SK-N-SH (cell line): ENCODE measurements around the gene SLC6A17. TPM values are rescaled to one million over a fixed set of nuclear protein-coding genes. Genes with fewer than 3 reads are reported as not detected.

Experiments
- CTCF ChIA-PET: fragments of 300-600, 350-600 bp; formaldehyde crosslinking; extraction: SDS; loops from one replicate; lab custom pipeline; 2021; lab: Yijun Ruan, JAX
- POLR2A ChIA-PET: fragments of 350-600 bp; sonication (Branson Sonifier 250); formaldehyde crosslinking; extraction: SDS; loops from one replicate; lab custom pipeline; 2020; ENCODE audit warnings: antibody characterized with exemption, inconsistent platforms; lab: Yijun Ruan, JAX
- DNase-seq: peaks from one replicate; pipeline ENCODE4 v3.0.0; 2012
- H2AFZ ChIP-seq: fragments of 200-600 bp; sonication (generic); 2 replicates; pipeline ENCODE4 v1.8.1; 2016; ENCODE audit warnings: antibody characterized with exemption, mild to moderate bottlenecking, low read depth
- H3F3A ChIP-seq: fragments of 200-600 bp; sonication (generic); replicated peaks from 2 replicates; pipeline ENCODE3; 2016; ENCODE audit warnings: antibody characterized with exemption, mild to moderate bottlenecking; ENCODE audit not compliant: insufficient read depth
- H3K27ac ChIP-seq, 2 experiments: fragments of 200-500 bp in 1 of 2; fragments of 200-600 bp in 1 of 2; sonication (Bioruptor generic) in 1 of 2; sonication (generic), shearing (Covaris generic) in 1 of 2; 2 replicates each; pipeline versions ENCODE4 v1.5.1 to v1.6.1; 2014 to 2016; ENCODE audit warnings: low read depth in 2 of 2, inconsistent platforms in 1 of 2, low read length in 1 of 2, mild to moderate bottlenecking in 1 of 2, mixed read lengths in 1 of 2
- H3K27me3 ChIP-seq: fragments of 200-600 bp; sonication (generic), shearing (Covaris generic); 2 replicates; pipeline ENCODE4 v1.6.1; 2016; ENCODE audit warnings: mixed run types; ENCODE audit not compliant: insufficient read depth
- H3K36me3 ChIP-seq, 2 experiments: fragments of 200-500 bp in 1 of 2; fragments of 200-600 bp in 1 of 2; sonication (Bioruptor generic) in 1 of 2; sonication (generic) in 1 of 2; replicated peaks in 1 of 2; 2 replicates each; pipeline versions ENCODE3 to v1.5.1; 2014 to 2016; ENCODE audit warnings: low read length in 1 of 2, mild to moderate bottlenecking in 1 of 2; ENCODE audit not compliant: insufficient read depth in 2 of 2, control insufficient read depth in 1 of 2
- H3K4me1 ChIP-seq, 2 experiments: fragments of 200-500 bp in 1 of 2; fragments of 200-600 bp in 1 of 2; sonication (Bioruptor generic) in 1 of 2; sonication (generic), shearing (Covaris generic) in 1 of 2; 2 replicates each; pipeline versions ENCODE4 v1.5.1 to v1.6.1; 2014 to 2016; ENCODE audit warnings: low read depth in 1 of 2, low read length in 1 of 2, mixed run types in 1 of 2; ENCODE audit not compliant: insufficient read depth in 2 of 2, control insufficient read depth in 1 of 2
- H3K4me2 ChIP-seq: fragments of 200-600 bp; sonication (generic), shearing (Covaris generic); 2 replicates; pipeline ENCODE4 v1.6.1; 2017; ENCODE audit warnings: mixed run types
- H3K4me3 ChIP-seq, 2 experiments: fragments of 200-500 bp in 1 of 2; fragments of 200-600 bp in 1 of 2; sonication (Bioruptor generic) in 1 of 2; sonication (generic), shearing (Covaris generic) in 1 of 2; 2 replicates each; pipeline versions ENCODE4 v1.5.1 to v1.8.1; 2014 to 2016; ENCODE audit warnings: low read depth in 2 of 2, inconsistent platforms in 1 of 2, low read length in 1 of 2, mild to moderate bottlenecking in 1 of 2, mixed read lengths in 1 of 2, moderate library complexity in 1 of 2
- H3K79me2 ChIP-seq: fragments of 200-600 bp; sonication (generic); 2 replicates; pipeline ENCODE4 v1.8.1; 2017; ENCODE audit warnings: mild to moderate bottlenecking; ENCODE audit not compliant: insufficient read depth
- H3K9ac ChIP-seq: fragments of 200-600 bp; sonication (generic); 2 replicates; pipeline ENCODE4 v1.6.1; 2017; ENCODE audit warnings: mixed run types
- H3K9me2 ChIP-seq: fragments of 200-600 bp; sonication (generic); 2 replicates; pipeline ENCODE4 v1.6.1; 2017; ENCODE audit warnings: mixed run types
- H3K9me3 ChIP-seq: fragments of 200-600 bp; sonication (generic); 2 replicates; pipeline ENCODE4 v1.6.1; 2017; ENCODE audit warnings: mixed run types, mild to moderate bottlenecking, moderate library complexity
- H4K20me1 ChIP-seq: fragments of 200-600 bp; sonication (generic); 2 replicates; pipeline ENCODE4 v1.6.1; 2017; ENCODE audit warnings: mild to moderate bottlenecking, mixed run types; ENCODE audit not compliant: insufficient read depth
- CHD2 ChIP-seq: fragments of 150-350 bp; IDR thresholded peaks from 2 replicates; pipeline ENCODE4 v1.6.1; 2018; ENCODE audit warnings: low read length; ENCODE audit not compliant: partially characterized antibody
- MEF2A ChIP-seq: IDR thresholded peaks from 2 replicates; pipeline ENCODE4 v1.4.0; 2012; ENCODE audit warnings: low read depth, borderline replicate concordance
- SMC3 ChIP-seq: IDR thresholded peaks from 2 replicates; pipeline ENCODE4 v1.6.1; 2012; ENCODE audit warnings: low read depth, low read length, improper control_type of control experiment
- WGBS: methylation state at CpG from one replicate; pipeline ENCODE4 v1.1.6; 2017; ENCODE audit warnings: low lambda C conversion rate; 5-methylcytosine and 5-hydroxymethylcytosine counted together
- polyA plus RNA-seq, 3 experiments: library from polyadenylated mRNA; depleted of rRNA; stranded (reverse); fragments of >200 nt; gene quantifications; 2 replicates each; pipeline ENCODE4 v1.2.3, GENCODE V29; 2012
- TF ChIP-seq, protein P1 (sequence below): IDR thresholded peaks from 2 replicates; pipeline ENCODE4 v1.6.1; 2012; ENCODE audit warnings: mild to moderate bottlenecking, low read depth, low read length, moderate library complexity
- TF ChIP-seq, protein P2 (sequence below): fragments of 200-600 bp; sonication (generic); IDR thresholded peaks from 2 replicates; pipeline ENCODE4 v1.6.1; 2017; ENCODE audit warnings: antibody characterized with exemption, mild to moderate bottlenecking, moderate library complexity

SLC6A17 gene
- polyA plus RNA-seq, 1 of the 3 experiments (the other 2 are of a cell fraction), result 0.67 TPM

DNA sequence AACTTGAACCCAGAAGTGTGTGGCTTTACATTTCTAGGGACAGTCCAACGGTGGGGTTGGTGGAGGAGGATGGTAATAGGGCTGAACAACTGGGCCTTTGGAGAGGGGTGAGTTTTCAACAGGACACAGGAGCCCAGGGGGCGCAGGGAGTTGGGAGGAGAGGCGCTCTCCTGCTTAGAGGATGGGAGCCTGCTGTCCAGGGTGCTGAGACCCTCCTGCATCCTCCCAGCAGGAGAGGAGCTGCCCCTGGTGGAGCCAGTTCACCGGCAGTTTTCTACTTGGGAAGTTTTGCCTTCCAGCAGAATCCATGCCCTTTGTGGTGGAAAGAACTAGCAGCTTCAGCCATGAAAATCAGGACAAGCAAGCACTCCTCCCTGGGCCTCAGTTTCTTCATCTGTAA, 68.4 kb downstream of the SLC6A17 start:
- H3F3A ChIP-seq, result no peaks in the 10 kb centered on the region
- no peak overlapping the region for H2AFZ ChIP-seq
- no peaks in the 10 kb centered on the region for H3K27me3 ChIP-seq
- no peaks in the 10 kb centered on the region for H3K79me2 ChIP-seq
- no peaks in the 10 kb centered on the region for H4K20me1 ChIP-seq
- TF ChIP-seq SMC3, result no peak
- TF ChIP-seq, protein P1, sequence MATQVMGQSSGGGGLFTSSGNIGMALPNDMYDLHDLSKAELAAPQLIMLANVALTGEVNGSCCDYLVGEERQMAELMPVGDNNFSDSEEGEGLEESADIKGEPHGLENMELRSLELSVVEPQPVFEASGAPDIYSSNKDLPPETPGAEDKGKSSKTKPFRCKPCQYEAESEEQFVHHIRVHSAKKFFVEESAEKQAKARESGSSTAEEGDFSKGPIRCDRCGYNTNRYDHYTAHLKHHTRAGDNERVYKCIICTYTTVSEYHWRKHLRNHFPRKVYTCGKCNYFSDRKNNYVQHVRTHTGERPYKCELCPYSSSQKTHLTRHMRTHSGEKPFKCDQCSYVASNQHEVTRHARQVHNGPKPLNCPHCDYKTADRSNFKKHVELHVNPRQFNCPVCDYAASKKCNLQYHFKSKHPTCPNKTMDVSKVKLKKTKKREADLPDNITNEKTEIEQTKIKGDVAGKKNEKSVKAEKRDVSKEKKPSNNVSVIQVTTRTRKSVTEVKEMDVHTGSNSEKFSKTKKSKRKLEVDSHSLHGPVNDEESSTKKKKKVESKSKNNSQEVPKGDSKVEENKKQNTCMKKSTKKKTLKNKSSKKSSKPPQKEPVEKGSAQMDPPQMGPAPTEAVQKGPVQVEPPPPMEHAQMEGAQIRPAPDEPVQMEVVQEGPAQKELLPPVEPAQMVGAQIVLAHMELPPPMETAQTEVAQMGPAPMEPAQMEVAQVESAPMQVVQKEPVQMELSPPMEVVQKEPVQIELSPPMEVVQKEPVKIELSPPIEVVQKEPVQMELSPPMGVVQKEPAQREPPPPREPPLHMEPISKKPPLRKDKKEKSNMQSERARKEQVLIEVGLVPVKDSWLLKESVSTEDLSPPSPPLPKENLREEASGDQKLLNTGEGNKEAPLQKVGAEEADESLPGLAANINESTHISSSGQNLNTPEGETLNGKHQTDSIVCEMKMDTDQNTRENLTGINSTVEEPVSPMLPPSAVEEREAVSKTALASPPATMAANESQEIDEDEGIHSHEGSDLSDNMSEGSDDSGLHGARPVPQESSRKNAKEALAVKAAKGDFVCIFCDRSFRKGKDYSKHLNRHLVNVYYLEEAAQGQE, result peak; percentile 94
- H3K9ac ChIP-seq, result no peak overlapping the region
- ChIA-PET POLR2A (no interaction called here), CTCF (interaction anchor here (0.8 to 1.6 kb wide), 5 partner anchors 10 to 94 kb away, joined by 3 to 12 read pairs (median 4); no protein-coding TSS in a partner anchor)
- no peaks in the 10 kb centered on the region for H3K36me3 ChIP-seq
- H3K4me2 ChIP-seq, result no peak overlapping the region
- no peak overlapping the region for H3K4me3 ChIP-seq
- 84% methylated on average over 4 of the region's 4 CpGs for WGBS
- no peaks in the 10 kb centered on the region for H3K9me2 ChIP-seq
- H3K4me1 ChIP-seq, result peaks cover 0 to 28% of the 10 kb centered on the region in 2 experiments; a peak in 2 of 4 replicates
- no peak for DNase-seq
- no peak overlapping the region for H3K27ac ChIP-seq
- H3K9me3 ChIP-seq, result no peaks in the 10 kb centered on the region

GRCh38 chr1:110220324-110220723, 70.0 kb downstream of the SLC6A17 start:
- WGBS, result 65% methylated on average over 5 of the region's 5 CpGs
- no peaks in the 10 kb centered on the region for H3K9me3 ChIP-seq
- H3K9me2 ChIP-seq, result no peaks in the 10 kb centered on the region
- no peaks in the 10 kb centered on the region for H3F3A ChIP-seq
- H2AFZ ChIP-seq, result no peak overlapping the region
- no peak for DNase-seq
- no peaks in the 10 kb centered on the region for H3K79me2 ChIP-seq
- H3K4me3 ChIP-seq, result no peak overlapping the region
- no peaks in the 10 kb centered on the region for H3K27me3 ChIP-seq
- no peak overlapping the region for H3K9ac ChIP-seq
- no peak overlapping the region for H3K27ac ChIP-seq
- POLR2A ChIA-PET, result no interaction called here
- TF ChIP-seq, protein P2, sequence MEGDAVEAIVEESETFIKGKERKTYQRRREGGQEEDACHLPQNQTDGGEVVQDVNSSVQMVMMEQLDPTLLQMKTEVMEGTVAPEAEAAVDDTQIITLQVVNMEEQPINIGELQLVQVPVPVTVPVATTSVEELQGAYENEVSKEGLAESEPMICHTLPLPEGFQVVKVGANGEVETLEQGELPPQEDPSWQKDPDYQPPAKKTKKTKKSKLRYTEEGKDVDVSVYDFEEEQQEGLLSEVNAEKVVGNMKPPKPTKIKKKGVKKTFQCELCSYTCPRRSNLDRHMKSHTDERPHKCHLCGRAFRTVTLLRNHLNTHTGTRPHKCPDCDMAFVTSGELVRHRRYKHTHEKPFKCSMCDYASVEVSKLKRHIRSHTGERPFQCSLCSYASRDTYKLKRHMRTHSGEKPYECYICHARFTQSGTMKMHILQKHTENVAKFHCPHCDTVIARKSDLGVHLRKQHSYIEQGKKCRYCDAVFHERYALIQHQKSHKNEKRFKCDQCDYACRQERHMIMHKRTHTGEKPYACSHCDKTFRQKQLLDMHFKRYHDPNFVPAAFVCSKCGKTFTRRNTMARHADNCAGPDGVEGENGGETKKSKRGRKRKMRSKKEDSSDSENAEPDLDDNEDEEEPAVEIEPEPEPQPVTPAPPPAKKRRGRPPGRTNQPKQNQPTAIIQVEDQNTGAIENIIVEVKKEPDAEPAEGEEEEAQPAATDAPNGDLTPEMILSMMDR, result no peak
- TF ChIP-seq MEF2A (no peak), CHD2 (no peak)
- TF ChIP-seq, all 33 proteins: peak for 0
- no peaks in the 10 kb centered on the region for H4K20me1 ChIP-seq
- H3K4me1 ChIP-seq, result peaks cover 0 to 12% of the 10 kb centered on the region in 2 experiments; a peak in 1 of 4 replicates
- no peaks in the 10 kb centered on the region for H3K36me3 ChIP-seq
- H3K4me2 ChIP-seq, result no peak overlapping the region
- CTCF ChIA-PET, result interaction anchor here (1.2 to 1.6 kb wide), 2 partner anchors 13 to 17 kb away, joined by 3 to 12 read pairs; no protein-coding TSS in a partner anchor
